ENCODE results near the gene CGNL1.

CGNL1 gene

DNA sequence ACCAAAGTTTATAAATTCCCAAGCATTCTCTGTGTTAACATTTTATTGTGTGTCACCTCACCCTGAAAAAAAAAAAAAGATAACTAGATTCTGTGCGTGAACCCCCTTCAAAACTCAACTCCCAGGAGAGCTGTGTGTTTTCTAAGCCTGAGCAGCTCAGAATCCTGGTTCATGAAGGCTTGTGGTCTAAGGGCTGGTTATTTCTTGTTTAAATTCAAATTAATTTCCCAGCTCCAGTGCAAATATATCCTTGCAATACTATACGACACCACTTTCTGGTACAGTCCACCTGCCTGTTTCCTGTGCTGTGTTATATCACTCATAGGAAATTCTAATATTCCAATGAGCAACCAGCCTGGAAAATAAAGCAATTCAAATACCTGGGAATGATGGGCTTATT lies 192.0 kb downstream of the CGNL1 start:
- peak overlapping the region in 8 of 11 experiments; percentile 11 to 56 (median 26); a peak in 14 of 22 replicates for H3K4me2 ChIP-seq

DNA sequence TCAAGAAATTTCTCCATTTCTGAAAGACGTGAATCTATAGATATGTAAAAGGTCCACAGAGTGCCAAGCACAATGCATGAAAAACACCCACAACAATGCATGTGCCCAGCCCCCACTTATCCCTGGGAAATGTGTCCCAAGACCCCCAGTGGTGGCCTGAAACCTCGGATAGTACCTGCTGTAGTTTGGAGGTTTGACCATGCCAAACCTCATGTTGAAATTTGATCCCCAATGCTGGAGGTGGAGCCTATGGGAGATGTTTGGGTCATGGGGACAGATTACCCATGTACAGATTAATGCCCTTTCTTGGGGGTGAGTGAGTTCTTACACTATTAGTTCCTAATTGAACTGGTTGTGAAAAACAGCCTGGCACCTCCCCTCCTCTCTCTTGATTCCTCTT lies 194.0 kb downstream of the CGNL1 start:
- no peaks in the 10 kb centered on the region for H3K9me3 ChIP-seq (replicated peaks in 1 of 11)

More for the DNA sequence above, 192.0 kb downstream of the CGNL1 start:
- Histone ChIP-seq H3K9ac (no peak overlapping the region), H3K9me3 (replicated peaks in 1 of 11) (no peaks in the 10 kb centered on the region), H4K20me1 (no peaks in the 10 kb centered on the region), H3K27me3 (no peaks in the 10 kb centered on the region), H3K4me3 (no peak overlapping the region), H3K4me1 (peaks cover 8 to 31% (median 28%) of the 10 kb centered on the region in 10 experiments), H3K36me3 (no peaks in the 10 kb centered on the region), H3K27ac (no peak overlapping the region)
- TF ChIP-seq Cebpa-rat (IDR thresholded peaks at IDR 0.05), result no peak

DNA sequence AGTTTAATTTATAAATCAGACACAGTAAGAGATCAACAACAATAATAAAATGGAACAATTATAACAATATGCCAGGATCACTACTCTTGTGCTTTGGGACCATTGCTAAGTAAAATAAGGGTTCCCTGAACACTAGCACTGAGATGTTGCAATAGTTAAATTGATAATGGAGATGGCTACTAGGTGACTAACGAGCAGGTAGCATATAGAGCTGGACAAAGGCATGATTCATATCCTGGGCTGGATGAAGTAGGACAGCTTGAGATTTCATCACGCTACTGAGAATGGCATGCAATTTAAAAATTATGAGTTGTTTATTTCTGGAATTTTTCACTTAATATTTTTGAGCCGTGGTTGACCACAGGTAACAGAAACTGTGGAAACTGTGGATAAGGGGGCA lies 194.7 kb downstream of the CGNL1 start:
- TF ChIP-seq Cebpa-rat (IDR thresholded peaks at IDR 0.05), result peak in 1 of 11 experiments; percentile 26; a peak in 2 of 22 replicates
- Histone ChIP-seq H3K27me3 (no peaks in the 10 kb centered on the region), H4K20me1 (no peaks in the 10 kb centered on the region; a peak in 1 of 22 replicates), H3K9me3 (replicated peaks in 1 of 11) (no peaks in the 10 kb centered on the region), H3K4me3 (no peak overlapping the region), H3K4me1 (peaks cover 0 to 16% (median 14%) of the 10 kb centered on the region in 10 experiments; a peak in 16 of 20 replicates), H3K9ac (no peak overlapping the region), H3K36me3 (no peaks in the 10 kb centered on the region), H3K4me2 (no peak overlapping the region), H3K27ac (no peak overlapping the region)

More for the DNA sequence above, 194.0 kb downstream of the CGNL1 start:
- Histone ChIP-seq H3K4me1 (peaks cover 2 to 20% (median 18%) of the 10 kb centered on the region in 10 experiments), H4K20me1 (no peaks in the 10 kb centered on the region; a peak in 1 of 22 replicates), H3K4me2 (no peak overlapping the region), H3K9ac (no peak overlapping the region), H3K27ac (no peak overlapping the region), H3K27me3 (no peaks in the 10 kb centered on the region), H3K36me3 (no peaks in the 10 kb centered on the region), H3K4me3 (no peak overlapping the region)
- no peak for TF ChIP-seq Cebpa-rat (IDR thresholded peaks at IDR 0.05)

DNA sequence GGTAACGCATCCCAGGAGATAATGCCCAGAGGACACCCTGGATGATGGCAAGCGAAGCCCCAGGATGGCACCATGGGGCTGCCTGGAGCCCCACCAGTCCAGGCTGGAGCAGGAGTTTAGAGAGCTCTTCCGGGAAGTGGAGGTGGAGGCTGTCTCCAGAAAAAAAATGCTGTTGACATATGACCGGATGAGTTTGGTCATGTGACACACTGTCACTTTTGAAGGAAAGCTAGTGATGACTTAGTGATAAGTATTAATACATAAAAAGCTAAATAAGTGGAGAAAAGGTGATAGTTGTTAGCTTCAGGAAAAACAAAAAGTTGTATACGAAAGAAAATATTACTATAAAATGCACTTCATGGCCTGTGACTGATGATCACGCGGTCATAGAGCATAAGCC lies 195.4 kb downstream of the CGNL1 start:
- H3K9ac ChIP-seq, result no peak overlapping the region
- no peak overlapping the region for H3K27ac ChIP-seq
- no peaks in the 10 kb centered on the region; a peak in 1 of 22 replicates for H4K20me1 ChIP-seq
- no peak for TF ChIP-seq Cebpa-rat (IDR thresholded peaks at IDR 0.05)
- H3K27me3 ChIP-seq, result no peaks in the 10 kb centered on the region
- no peaks in the 10 kb centered on the region for H3K9me3 ChIP-seq (replicated peaks in 1 of 11)
- H3K4me3 ChIP-seq, result no peak overlapping the region
- no peak overlapping the region for H3K4me2 ChIP-seq
- no peaks in the 10 kb centered on the region for H3K36me3 ChIP-seq
- peaks cover 0 to 16% (median 14%) of the 10 kb centered on the region in 10 experiments; a peak in 16 of 20 replicates for H3K4me1 ChIP-seq

DNA sequence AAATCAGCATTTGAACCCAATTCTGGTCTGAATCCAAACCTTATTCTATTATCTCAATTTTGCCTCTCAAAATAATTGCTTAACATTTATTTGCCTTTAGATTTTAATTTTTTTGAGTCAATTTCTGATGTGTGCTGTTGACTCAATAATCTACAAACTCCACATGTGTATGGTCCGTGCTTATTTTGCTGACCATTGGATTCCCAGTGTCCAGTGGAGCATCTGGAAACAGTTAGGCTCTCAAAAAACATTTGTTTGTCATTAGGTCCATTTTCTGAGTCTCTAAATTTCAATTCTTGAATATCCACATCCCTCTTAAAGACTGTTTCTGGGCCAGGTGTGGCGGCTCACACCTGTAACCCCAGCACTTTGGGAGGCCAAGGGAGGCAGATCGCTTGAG lies 196.2 kb downstream of the CGNL1 start:
- Histone ChIP-seq H3K27me3 (no peaks in the 10 kb centered on the region), H3K27ac (no peak overlapping the region), H3K4me3 (no peak overlapping the region), H3K4me2 (no peak overlapping the region), H3K9me3 (replicated peaks in 1 of 11) (no peaks in the 10 kb centered on the region), H3K36me3 (no peaks in the 10 kb centered on the region), H3K9ac (no peak overlapping the region), H3K4me1 (peaks cover 2 to 12% (median 11%) of the 10 kb centered on the region in 10 experiments), H4K20me1 (no peaks in the 10 kb centered on the region; a peak in 1 of 22 replicates)
- no peak for TF ChIP-seq Cebpa-rat (IDR thresholded peaks at IDR 0.05)

DNA sequence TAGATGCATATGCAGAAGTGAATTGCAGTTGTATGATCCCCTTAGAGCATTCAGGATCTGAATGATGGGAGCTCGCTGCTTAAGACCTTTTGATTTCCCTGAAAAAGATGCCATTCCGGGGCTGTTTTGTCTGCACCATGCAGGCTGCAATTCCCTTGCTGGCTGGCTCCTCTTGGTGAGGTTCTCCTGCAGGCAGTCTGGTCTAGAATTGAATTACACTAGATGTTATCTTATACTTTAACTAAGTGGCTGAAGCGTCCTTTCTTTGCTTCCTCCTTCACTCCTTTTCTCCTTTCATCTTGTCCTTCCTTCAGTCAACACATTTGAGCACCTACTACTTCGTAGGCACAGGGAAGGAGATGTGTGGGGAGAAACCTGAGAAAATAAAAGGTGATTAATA lies 196.8 kb downstream of the CGNL1 start:
- H3K4me2 ChIP-seq, result no peak overlapping the region
- TF ChIP-seq Cebpa-rat (IDR thresholded peaks at IDR 0.05), result no peak

DNA sequence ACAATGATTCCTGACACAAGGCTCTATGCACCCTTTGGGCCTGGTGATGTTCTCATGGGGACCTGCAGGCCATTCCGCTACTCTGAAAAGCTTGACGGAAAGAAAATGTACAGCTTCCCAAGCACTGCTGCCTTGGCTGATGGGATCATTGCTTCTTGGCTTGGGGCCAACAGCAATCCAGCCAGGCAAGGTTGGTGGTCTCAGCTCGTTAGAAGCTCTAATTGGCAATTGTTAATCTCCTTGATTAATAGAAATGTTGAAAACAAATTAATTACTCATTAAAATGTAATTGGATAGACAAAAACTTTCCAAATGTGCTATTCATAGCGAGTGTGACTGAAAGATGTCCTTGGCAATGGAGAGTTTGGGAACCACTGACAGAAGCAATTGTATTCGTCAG lies 199.1 kb downstream of the CGNL1 start:
- no peaks in the 10 kb centered on the region for H3K27me3 ChIP-seq
- H3K36me3 ChIP-seq, result no peaks in the 10 kb centered on the region
- no peak for TF ChIP-seq Cebpa-rat (IDR thresholded peaks at IDR 0.05)
- no peak overlapping the region for H3K27ac ChIP-seq
- no peaks in the 10 kb centered on the region for H3K9me3 ChIP-seq (replicated peaks in 1 of 11)
- H3K4me3 ChIP-seq, result no peak overlapping the region
- no peaks in the 10 kb centered on the region; a peak in 1 of 22 replicates for H4K20me1 ChIP-seq
- peaks cover 0 to 16% (median 0%) of the 10 kb centered on the region in 10 experiments; a peak in 6 of 20 replicates for H3K4me1 ChIP-seq
- H3K4me2 ChIP-seq, result no peak overlapping the region
- H3K9ac ChIP-seq, result no peak overlapping the region

More for the DNA sequence above, 196.8 kb downstream of the CGNL1 start:
- no peaks in the 10 kb centered on the region for H3K9me3 ChIP-seq (replicated peaks in 1 of 11)
- H3K27me3 ChIP-seq, result no peaks in the 10 kb centered on the region
- no peak overlapping the region for H3K9ac ChIP-seq
- peaks cover 3 to 12% (median 5%) of the 10 kb centered on the region in 10 experiments for H3K4me1 ChIP-seq
- H4K20me1 ChIP-seq, result no peaks in the 10 kb centered on the region; a peak in 1 of 22 replicates
- H3K4me3 ChIP-seq, result no peak overlapping the region
- H3K36me3 ChIP-seq, result no peaks in the 10 kb centered on the region
- no peak overlapping the region for H3K27ac ChIP-seq

DNA sequence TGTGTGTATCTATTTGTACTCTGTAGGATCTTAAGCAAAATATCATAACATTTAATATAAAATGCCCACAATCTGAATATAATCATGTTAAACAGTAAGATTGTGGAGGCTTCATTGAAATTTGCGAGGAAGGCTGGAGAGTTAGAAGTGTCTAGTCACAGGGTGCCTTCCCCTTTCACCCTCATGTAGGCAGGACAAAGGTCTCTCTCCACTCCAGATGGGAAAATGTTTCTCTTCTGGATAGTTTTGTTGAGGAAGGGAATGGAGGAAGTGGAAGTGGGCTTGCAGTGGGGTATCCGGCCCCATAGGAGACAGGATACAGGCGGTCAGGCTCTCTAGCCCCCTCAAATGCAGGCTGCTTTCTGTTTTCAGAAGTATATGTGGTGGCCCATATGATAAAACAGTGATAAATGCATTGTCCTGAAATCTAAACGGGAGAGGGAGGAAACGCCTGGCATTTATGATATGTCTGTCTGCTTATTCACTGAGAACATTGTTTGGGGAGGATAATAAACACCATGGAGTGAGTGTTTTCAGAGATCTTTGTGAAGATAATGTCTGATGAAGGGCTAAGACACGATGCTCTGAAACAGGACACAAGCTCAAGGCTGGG lies 202.1 kb downstream of the CGNL1 start:
- H3K4me2 ChIP-seq, result peak overlapping the region in 3 of 11 experiments; percentile 40 to 67 (median 54); a peak in 6 of 22 replicates
- peaks cover 6 to 12% (median 9%) of the 10 kb centered on the region in 11 experiments; a peak in 20 of 22 replicates for H3K9me3 ChIP-seq (replicated peaks in 1 of 11)
- H3K36me3 ChIP-seq, result no peaks in the 10 kb centered on the region
- H3K27me3 ChIP-seq, result no peaks in the 10 kb centered on the region
- TF ChIP-seq Cebpa-rat (IDR thresholded peaks at IDR 0.05), result no peak
- no peak overlapping the region for H3K27ac ChIP-seq
- H3K4me1 ChIP-seq, result peaks cover 0 to 16% (median 0%) of the 10 kb centered on the region in 10 experiments; a peak in 6 of 20 replicates
- H3K9ac ChIP-seq, result no peak overlapping the region
- H3K4me3 ChIP-seq, result no peak overlapping the region
- no peaks in the 10 kb centered on the region; a peak in 1 of 22 replicates for H4K20me1 ChIP-seq

DNA sequence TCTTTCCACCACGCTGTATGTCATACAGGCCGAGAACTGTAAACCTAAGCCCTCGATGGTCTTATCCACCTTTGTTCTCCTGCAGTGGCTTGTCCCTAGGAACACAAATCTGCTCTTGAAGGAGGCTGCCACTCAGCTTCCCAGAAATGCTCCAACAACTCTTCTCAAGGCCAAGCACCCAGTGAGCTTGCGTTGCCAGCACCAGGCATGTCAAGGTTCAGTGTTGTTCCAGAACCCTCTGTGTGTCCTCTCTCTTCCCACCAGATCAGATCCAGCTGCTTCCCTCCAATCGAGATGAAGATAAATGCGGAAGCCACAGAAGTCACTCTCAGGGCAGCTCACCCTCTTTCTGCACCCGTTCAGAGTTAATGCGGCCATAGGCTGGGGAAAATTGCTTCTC lies 204.1 kb downstream of the CGNL1 start:
- no peaks in the 10 kb centered on the region for H4K20me1 ChIP-seq
- H3K4me2 ChIP-seq, result no peak overlapping the region
- H3K9ac ChIP-seq, result no peak overlapping the region
- no peak for TF ChIP-seq Cebpa-rat (IDR thresholded peaks at IDR 0.05)
- no peaks in the 10 kb centered on the region for H3K36me3 ChIP-seq
- no peak overlapping the region for H3K4me3 ChIP-seq
- H3K27ac ChIP-seq, result no peak overlapping the region
- no peaks in the 10 kb centered on the region for H3K27me3 ChIP-seq
- peaks cover 9 to 19% (median 12%) of the 10 kb centered on the region in 11 experiments; a peak in 21 of 22 replicates for H3K9me3 ChIP-seq (replicated peaks in 1 of 11)
- peaks cover 0 to 16% (median 0%) of the 10 kb centered on the region in 10 experiments; a peak in 6 of 20 replicates for H3K4me1 ChIP-seq

DNA sequence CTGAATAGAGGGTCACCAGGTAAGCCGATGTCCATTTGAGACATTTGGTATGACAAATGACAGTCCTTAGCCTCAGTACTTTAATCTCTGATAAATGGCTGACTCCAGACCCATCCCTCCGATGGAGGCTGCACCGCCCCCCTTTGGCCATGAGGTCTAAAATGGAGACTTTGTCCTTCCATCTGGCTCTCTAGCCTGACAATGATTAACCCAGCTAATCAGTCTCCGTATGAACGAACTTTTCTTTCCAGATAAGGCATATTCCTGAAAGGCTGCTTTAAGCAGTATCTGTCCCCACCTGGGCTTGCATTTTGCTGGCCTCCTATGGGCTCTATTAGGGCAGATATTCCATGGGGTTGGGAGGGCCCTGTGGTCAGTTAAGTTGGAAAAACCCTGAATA lies 204.6 kb downstream of the CGNL1 start:
- H3K27ac ChIP-seq, result no peak overlapping the region
- no peaks in the 10 kb centered on the region for H3K36me3 ChIP-seq
- H3K4me2 ChIP-seq, result no peak overlapping the region
- peaks cover 9 to 19% (median 12%) of the 10 kb centered on the region in 11 experiments; a peak in 21 of 22 replicates for H3K9me3 ChIP-seq (replicated peaks in 1 of 11)
- no peaks in the 10 kb centered on the region for H3K27me3 ChIP-seq
- no peak for TF ChIP-seq Cebpa-rat (IDR thresholded peaks at IDR 0.05)
- no peak overlapping the region for H3K9ac ChIP-seq
- H3K4me1 ChIP-seq, result peaks cover 0 to 20% (median 0%) of the 10 kb centered on the region in 10 experiments; a peak in 6 of 20 replicates
- H4K20me1 ChIP-seq, result no peaks in the 10 kb centered on the region
- H3K4me3 ChIP-seq, result no peak overlapping the region

All from BLaER1 treated with 17β-estradiol and CSF1 and Interleukin-3, amounts not matched to agents 10 nM and 100 nM (cell line).